GM19240 (cell line): Measurements from ENCODE around the gene FBLIM1.
"Not testable (repeated sequence)": the region's sequence is repeated elsewhere in the genome, so short reads cannot be mapped to it uniquely, and the experiment has no call there.

Experiments used
- DNase-seq: peaks from one replicate; pipeline ENCODE4 v3.0.0; 2011; ENCODE audit warnings: low spot score; ENCODE audit not compliant: insufficient read length

The FBLIM1 gene

DNA sequence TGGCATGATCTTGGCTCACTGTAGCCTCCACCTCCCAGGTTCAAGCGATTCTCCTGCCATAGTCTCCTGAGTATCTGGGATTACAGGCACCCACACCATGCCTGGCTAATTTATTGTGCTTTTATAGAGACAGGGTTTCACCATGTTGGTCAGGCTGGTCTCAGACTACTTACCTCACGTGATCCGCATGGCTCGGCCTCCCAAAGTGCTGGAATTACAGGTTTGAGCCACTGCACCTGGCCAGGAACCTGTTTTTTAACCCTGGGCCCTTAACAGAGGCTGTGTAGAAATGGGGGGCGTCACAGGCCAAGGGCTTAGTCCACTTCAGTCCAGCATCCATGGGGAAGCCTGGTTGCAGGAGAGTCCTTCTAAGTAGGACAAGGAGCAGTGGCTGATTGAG is 9.3 kb downstream of the FBLIM1 start:
- no peak for DNase-seq

DNA sequence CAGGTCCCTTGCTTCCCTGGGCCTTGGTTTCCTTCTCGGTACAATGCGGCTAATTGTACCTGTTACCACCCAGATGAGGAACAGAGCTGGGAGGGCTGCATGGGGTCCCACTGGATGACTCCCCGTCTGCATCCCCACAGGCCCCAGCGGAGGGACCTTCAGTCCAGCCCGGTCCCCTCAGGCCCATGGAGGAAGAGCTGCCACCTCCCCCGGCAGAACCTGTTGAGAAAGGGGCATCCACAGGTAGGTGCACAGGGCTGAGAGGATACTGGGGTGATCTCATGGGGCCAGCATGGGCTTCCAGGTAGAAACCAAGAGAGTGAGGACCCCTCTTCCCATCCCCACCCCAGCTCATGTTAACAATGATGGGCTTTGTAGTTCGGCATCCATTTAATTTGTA is 9.8 kb downstream of the FBLIM1 start:
- DNase-seq, result no peak

DNA sequence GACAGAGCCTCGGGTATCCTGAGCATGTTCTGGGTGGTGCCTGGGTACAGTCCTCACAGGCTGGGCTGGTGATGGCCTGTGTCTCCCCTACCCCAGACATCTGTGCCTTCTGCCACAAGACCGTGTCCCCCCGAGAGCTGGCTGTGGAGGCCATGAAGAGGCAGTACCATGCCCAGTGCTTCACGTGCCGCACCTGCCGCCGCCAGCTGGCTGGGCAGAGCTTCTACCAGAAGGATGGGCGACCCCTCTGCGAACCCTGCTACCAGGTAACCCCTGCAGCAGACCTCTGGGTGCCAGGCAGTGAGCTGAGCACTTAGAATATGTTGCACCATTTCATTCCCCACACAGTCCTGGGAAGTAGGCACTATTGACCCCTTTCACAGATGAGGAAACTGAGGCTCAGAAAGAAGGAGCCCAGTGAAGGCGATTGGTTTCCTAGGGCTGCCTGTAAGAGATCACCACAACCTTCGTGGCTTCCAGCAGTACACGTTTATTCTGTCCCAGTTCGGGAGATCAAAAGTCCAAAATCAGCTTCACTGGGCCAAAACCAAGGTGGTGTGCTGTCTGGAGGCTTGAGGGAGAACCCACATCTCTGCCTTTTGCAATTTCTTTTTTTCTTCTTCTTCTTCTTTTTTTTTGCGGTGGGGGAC is 11.8 kb downstream of the FBLIM1 start:
- DNase-seq, result no peak

- no peak for DNase-seq
Observed at GRCh38 chr1:15771836-15772515, 13.4 kb downstream of the FBLIM1 start.

DNA sequence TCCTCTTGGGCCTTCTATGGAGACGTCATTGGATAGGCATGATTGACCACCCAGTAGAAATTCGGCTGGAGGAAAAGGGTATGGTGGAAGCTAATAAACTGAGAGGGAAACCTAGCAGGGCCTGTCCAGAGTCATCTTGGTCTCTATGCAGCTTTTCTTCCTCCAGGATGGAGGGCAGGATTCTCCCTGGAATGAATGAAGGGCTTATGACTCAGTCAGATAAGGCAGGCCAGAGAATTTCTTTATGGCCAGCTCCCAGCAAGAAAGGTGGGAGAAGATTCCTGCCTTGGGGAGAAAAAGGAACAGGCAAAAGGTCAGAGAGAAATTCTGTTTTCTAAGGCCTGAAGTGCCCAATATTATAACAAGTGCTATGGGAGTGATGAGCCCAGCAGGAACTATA is 17.1 kb downstream of the FBLIM1 start:
- DNase-seq, result no peak

GRCh38 chr1:15777909-15778707 is 19.5 kb downstream of the FBLIM1 start:
- DNase-seq, result no peak

GRCh38 chr1:15785683-15786082 is 27.1 kb downstream of the FBLIM1 start:
- no peak for DNase-seq

- DNase-seq, result no peak
Observed at GRCh38 chr1:15786581-15786980, 28.0 kb downstream of the FBLIM1 start.

- DNase-seq, result no peak
Observed at GRCh38 chr1:15788624-15789301, 30.2 kb downstream of the FBLIM1 start.

DNA sequence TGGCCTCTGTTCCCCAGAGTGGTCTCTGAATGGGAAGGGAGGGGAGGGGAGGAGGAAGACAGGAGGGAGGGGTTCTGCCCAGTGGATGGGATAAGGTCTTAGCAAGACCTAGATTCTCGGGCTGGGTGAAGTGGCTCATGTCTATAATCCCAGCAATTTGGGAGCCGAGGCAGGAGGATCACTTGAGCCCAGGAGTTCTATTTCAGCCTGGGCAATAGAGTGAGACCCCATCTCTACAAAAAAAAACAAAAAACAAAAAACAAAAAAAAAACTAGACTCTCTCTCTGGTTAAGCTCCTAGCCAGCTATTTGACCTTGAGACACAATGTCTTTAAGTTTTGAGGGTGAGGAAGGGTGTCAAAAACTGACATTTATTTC is 37.5 kb downstream of the FBLIM1 start:
- DNase-seq, result no peak

DNA sequence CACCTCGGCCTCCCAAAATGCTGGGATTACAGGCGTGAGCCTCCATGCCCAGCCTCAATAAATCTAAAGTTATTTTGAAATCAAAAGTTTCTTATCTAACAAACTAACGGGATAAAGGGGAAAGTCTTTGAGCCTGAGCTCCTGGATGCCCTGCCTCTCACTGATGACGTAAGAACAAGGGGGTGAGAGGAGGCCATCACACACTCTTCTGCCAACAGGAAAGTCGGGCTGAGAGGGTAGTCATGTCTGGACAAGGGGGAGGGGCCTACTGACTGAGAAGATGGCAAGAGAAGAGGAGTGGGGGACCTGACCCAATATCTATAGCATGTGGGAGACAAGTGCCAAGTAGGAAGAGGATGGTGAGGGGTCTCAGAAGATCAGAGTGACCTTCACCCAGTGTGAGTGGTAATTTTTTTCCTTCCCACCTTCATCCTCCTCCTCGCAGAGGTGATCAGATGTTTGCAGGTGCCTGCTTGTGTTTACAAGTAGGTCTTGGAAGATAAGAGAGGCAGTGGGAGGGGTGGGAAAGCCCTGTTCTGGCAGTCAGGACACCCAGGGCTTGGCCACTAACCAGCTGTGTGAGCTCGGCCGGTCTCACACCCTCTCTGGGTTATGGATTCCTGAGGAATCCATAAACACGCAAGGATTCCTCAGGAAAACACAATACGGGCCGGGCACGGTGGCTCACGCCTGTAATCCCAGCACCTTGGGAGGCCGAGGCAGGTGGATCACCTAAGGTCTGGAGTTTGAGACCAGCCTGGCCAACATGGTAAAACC is 39.2 kb downstream of the FBLIM1 start:
- DNase-seq, result no peak

DNA sequence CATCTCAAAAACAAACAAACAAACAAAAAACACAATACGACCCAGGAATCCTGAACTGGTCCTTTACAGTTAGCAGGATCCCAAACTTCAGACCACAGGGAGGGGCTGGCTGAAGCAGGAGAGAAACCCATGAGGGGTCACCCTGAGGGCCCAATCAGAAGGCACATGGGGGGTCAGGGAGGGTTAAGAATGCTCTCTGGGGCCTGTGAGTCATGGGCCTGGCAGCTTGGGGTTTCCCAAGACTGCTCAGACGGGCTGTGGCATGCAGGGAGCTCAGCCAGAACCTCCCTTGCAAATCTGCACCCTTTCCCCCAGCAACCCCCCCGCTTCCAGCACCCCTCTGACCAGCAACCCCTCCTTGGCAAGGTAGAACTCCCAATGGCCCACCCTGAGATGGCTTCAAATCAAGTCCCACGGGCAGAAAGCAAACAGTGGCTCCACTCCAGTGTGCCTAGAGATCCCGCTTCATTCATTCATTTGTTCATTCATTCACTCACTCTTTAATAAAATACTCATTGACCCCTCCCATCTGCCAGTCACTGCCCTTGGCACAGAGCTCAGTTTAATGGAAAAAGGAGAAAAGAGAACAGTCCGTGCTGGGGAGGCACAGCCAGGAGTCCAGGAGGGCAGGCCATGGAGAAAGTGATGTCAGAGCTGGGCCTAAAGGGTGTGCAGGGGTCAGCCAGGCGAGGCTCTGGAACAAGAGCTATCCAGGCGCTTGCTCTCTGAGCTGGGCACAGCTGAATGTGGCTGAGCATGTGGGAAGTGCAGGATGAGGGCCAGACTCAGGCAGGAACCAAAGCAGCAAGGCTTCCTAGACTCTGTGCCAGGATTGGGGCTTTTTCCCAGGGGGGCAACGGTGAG is 40.6 kb downstream of the FBLIM1 start:
- no peak for DNase-seq

GRCh38 chr1:15799928-15800835 is 41.6 kb downstream of the FBLIM1 start:
- no peak for DNase-seq

DNA sequence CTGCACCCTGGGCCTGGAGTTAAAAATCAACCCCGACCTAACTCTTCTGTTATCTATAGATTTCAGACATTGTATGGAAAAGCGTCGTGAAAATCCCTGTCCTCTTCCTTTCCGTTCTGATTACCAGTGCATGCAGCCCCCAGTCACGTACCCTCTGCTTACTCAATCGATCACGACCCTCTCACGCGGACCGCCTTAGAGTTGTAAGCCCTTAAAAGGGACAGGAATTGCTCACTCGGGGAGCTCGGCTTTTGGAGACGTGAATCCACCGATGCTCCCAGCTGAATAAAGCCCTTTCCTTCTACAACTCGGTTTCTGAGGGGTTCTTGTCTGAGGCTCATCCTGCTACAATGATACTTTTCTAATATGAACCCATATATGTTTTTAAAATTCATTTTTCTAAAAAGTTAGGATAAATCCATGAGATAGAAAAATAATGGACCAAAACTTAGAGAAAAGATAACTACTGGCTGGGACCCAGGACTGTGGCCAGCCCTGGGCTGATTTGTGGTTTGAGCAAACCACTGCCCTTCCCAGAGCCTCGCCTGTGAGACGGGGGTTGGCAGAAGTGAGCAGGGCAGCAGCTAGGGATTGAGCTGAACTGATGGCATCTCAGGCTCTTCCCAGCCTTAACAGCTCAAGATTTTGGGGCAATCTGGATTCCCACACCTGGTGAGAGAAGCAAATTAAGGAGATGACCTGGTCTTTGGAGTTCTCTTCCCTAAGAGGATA is 43.8 kb downstream of the FBLIM1 start:
- DNase-seq, result no peak

GRCh38 chr1:15803380-15803779 is 44.8 kb downstream of the FBLIM1 start:
- DNase-seq, result peak; percentile 32

DNA sequence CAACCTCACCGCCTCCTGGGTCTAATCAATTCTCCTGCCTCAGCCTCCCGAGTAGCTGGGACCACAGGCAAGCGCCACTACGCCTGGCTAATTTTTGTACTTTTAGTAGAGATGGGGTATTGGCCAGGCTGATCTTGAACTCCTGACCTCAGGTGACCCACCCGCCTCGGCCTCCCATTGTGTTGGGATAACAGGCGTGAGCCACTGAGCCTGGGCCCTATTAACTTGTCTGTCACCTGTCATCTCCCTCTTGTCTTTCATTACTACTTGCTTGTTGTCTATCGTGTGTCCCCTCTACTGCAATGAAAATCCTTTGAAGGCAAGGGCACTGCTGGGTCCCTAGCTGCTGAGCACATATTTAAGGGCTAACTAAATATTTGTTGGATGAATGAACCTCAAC is 45.5 kb downstream of the FBLIM1 start:
- DNase-seq, result no peak

GRCh38 chr1:15807121-15807520 is 48.5 kb downstream of the FBLIM1 start:
- DNase-seq, result no peak

- not testable (repeated sequence) for DNase-seq
Observed at GRCh38 chr1:15807549-15807948, 49.0 kb downstream of the FBLIM1 start, which contains the start of gene UQCRHL. Gene UQCRHL, minus strand, starts transcription at chr1:15807649. Its CDS starts 0 bp downstream, at chr1:15807649.
